ENCODE measurements around the gene SCN3B. TPM values are rescaled to one million over a fixed set of nuclear protein-coding genes. Genes with fewer than 3 reads are reported as not detected.

SCN3B gene, protein sequence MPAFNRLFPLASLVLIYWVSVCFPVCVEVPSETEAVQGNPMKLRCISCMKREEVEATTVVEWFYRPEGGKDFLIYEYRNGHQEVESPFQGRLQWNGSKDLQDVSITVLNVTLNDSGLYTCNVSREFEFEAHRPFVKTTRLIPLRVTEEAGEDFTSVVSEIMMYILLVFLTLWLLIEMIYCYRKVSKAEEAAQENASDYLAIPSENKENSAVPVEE
- under 1 TPM in 1 of 2 donors, not detected in 1; 0.05 TPM for total RNA-seq

DNA sequence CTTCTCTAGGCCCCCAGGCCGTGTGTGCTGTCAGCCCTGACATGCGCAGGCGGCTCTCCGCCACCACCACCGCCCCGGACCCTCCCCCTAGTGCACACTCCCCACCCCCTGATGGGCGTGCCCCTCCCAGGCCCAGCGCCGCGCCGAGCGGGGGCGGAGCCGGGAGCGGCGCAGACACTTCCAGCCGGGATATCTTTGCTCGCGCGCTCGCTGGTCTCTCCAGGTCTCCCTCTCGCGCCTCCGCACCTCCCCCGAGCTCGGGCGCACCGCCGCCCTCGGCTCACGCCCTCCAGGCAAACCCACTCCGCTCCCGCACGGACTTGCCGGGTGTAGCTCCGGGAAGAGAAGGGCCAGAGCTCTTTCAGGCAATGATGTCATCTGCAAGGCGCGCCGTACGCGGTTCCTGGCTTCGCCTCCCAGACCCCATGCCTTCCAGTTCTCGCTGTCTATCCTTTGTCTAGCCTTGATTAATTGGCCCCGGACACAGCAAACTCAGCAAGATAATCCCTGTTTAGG lies at the start of gene SCN3B:
Gene SCN3B (minus strand): TSS at position 59 of the 516 bp plus-strand sequence. CDS start 823 bp downstream, outside the sequence.
- H3K27me3 Mint-ChIP-seq (ENCODE audit: low read depth), result peaks cover 42% of the 10 kb centered on the region
- H3K4me1 Mint-ChIP-seq (ENCODE audit: low read depth), result peaks cover under 1% of the 10 kb centered on the region
- H3K9me3 Mint-ChIP-seq, result peaks cover 8 to 9% of the 10 kb centered on the region in 2 donors
- DNase-seq, result peak; percentile 3 to 46
- ATAC-seq (replicated peaks in 1 of 2), result peak; percentile 72 to 85
- no peak within 1 kb of the TSS for H3K27ac Mint-ChIP-seq
- H3K36me3 Mint-ChIP-seq (ENCODE audit: insufficient read depth in 2 of 2), result no peaks in the 10 kb centered on the region
- peak within 1 kb of the TSS; percentile 72 to 73 for H3K4me3 Mint-ChIP-seq

DNA sequence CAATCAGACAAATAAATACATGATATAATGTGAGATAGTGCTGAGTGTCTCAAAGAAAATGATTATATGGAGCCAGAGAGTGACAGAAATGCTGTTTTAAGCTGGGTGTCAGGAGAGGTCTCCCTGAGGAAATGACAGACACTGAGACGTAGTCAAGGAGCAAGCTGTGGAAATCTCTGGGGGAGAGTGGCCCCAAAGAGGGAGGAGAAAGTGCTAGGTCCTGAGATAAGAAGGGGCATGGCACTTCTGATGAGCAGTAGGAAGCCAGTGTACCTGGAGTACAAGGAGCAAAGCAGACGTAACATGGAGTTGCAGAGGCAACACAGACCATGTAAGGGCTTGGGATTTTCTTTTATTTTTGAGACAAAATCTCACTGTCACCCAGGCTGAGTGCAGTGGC lies 48.3 kb upstream of the SCN3B start:
- no peak overlapping the region for H3K4me3 Mint-ChIP-seq
- no peak overlapping the region for H3K27ac Mint-ChIP-seq
- no peaks in the 10 kb centered on the region for H3K27me3 Mint-ChIP-seq (ENCODE audit: low read depth)
- DNase-seq (no peak), ATAC-seq (replicated peaks in 1 of 2) (no peak)
- no peaks in the 10 kb centered on the region for H3K36me3 Mint-ChIP-seq (ENCODE audit: insufficient read depth in 2 of 2)
- no peaks in the 10 kb centered on the region for H3K4me1 Mint-ChIP-seq (ENCODE audit: low read depth)
- H3K9me3 Mint-ChIP-seq, result no peaks in the 10 kb centered on the region

DNA sequence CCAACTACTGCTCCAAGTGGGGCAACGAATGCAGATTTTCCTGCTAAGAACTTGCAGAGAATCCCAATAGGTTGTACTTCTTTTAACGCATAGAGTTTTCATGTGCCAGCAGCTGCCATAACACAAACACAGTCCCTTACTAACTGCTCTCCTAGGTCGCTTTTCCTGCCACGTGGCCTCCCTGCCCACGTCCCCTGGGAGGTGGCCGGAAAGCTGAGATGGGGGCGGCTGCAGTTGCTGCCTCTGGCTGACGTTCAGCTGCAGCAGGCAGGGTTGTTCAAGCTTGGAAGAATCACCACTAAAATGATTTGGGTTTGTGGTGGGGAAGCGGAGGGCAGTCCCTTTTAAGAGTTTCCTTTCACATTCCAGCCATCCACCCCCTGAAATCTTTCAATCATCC lies 47.7 kb upstream of the SCN3B start:
- Mint-ChIP-seq H3K4me1 (ENCODE audit: low read depth) (no peaks in the 10 kb centered on the region), H3K36me3 (ENCODE audit: insufficient read depth in 2 of 2) (no peaks in the 10 kb centered on the region), H3K27ac (no peak overlapping the region), H3K4me3 (no peak overlapping the region), H3K9me3 (no peaks in the 10 kb centered on the region), H3K27me3 (ENCODE audit: low read depth) (no peaks in the 10 kb centered on the region)
- ATAC-seq (replicated peaks in 1 of 2) (no peak), DNase-seq (no peak)

DNA sequence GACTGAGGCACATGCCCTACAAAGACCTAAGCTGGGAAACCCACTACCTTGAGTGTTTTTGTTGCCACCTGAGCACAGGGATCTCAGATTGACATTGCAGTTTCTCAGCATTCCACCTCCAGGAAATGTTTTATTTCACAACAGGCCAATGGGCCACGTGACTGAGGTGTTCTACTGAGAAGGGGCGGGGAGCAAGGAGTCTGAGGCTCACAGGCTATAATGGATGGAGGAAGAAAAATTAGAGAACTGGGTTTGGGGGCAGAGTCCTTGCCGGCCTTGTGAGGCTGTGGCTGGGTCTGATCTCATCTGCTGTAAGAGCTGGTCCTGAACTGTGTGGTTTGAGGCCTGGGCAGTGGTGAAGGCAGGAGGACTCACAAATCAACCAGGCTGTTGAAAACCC lies 46.3 kb upstream of the SCN3B start:
- Mint-ChIP-seq H3K9me3 (no peaks in the 10 kb centered on the region), H3K4me3 (no peak overlapping the region), H3K27ac (no peak overlapping the region), H3K27me3 (ENCODE audit: low read depth) (no peaks in the 10 kb centered on the region), H3K4me1 (ENCODE audit: low read depth) (no peaks in the 10 kb centered on the region), H3K36me3 (ENCODE audit: insufficient read depth in 2 of 2) (no peaks in the 10 kb centered on the region)
- ATAC-seq (replicated peaks in 1 of 2), result no peak
- no peak for DNase-seq

DNA sequence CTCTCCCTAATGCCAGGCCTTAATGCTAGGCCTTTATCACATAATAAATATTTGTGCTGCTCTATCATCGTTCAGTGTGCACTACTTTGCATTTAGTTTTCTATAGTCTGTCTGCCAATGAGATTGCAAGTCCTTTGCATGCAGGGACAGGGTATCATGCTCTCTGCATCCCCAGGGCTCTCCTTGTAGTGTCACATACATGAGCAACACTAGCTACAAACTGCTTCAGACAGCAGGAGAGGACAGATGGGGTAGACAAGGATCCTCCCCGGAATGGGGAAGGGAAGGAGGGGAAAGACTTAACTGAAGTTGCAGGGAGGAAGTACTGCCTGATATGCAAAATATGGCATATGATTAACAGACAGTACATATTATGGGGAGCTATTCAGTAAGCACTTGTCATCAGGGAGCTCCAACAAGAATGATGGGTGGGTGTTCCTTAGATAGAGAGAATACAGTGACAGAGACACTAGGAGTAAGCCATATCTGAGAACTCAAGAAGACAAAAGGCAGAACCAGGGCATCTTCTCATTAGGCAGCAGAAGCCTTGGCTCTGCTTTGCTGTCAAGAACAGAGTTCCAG lies 44.2 kb upstream of the SCN3B start:
- Mint-ChIP-seq H3K9me3 (no peaks in the 10 kb centered on the region), H3K27me3 (ENCODE audit: low read depth) (peaks cover 6% of the 10 kb centered on the region), H3K36me3 (ENCODE audit: insufficient read depth in 2 of 2) (no peaks in the 10 kb centered on the region), H3K27ac (no peak overlapping the region), H3K4me3 (no peak overlapping the region), H3K4me1 (ENCODE audit: low read depth) (no peaks in the 10 kb centered on the region)
- no peak for ATAC-seq (replicated peaks in 1 of 2)
- no peak for DNase-seq

DNA sequence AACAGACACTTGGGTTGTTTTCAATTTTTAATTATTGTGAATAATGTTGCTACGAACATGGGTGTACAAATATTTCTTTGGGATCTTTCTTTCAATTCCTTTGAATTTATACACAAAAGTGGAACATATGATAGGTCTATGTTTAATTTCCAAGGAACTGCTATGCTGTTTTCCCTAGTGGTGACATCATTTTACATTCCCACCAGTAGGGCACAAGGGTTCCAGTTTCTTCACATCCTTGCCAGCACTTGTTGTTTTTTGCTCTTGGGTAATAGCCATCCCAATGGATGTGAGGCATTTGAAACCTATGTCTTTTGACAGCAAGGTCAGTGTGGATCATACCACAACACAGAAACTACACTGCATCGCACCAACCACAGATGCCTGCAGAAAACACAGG lies 41.8 kb upstream of the SCN3B start:
- Mint-ChIP-seq H3K27me3 (ENCODE audit: low read depth) (peaks cover 26% of the 10 kb centered on the region), H3K4me3 (no peak overlapping the region), H3K4me1 (ENCODE audit: low read depth) (no peaks in the 10 kb centered on the region)

DNA sequence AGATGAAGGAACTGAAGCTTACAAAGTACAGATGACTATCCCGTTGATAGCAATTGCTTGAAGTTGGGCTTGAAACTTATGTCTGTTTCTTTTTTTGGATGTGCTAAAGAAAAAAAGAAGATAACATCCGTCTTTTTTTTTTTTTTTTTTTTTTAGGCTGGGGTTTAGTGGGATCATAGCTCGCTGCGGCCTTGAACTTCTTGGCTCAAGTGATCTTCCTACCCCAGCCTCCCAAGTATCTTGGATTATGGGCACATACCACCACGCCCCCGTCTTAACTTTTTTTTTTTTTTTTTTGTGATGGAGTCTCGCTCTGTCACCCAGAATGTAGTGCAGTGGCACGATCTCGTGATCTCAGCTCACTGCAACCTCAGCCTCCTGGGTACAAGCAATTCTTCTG lies 40.8 kb upstream of the SCN3B start:
- H3K36me3 Mint-ChIP-seq (ENCODE audit: insufficient read depth in 2 of 2), result no peaks in the 10 kb centered on the region
- H3K9me3 Mint-ChIP-seq, result no peaks in the 10 kb centered on the region
- ATAC-seq (replicated peaks in 1 of 2), result no peak
- DNase-seq, result no peak
- H3K27me3 Mint-ChIP-seq (ENCODE audit: low read depth), result peaks cover 34% of the 10 kb centered on the region
- H3K4me3 Mint-ChIP-seq, result no peak overlapping the region
- H3K4me1 Mint-ChIP-seq (ENCODE audit: low read depth), result peaks cover 4% of the 10 kb centered on the region
- no peak overlapping the region for H3K27ac Mint-ChIP-seq

More for the DNA sequence above, 41.8 kb upstream of the SCN3B start:
- no peak for ATAC-seq (replicated peaks in 1 of 2)
- no peak for DNase-seq
- H3K36me3 Mint-ChIP-seq (ENCODE audit: insufficient read depth in 2 of 2), result no peaks in the 10 kb centered on the region
- no peak overlapping the region for H3K27ac Mint-ChIP-seq
- H3K9me3 Mint-ChIP-seq, result no peaks in the 10 kb centered on the region

DNA sequence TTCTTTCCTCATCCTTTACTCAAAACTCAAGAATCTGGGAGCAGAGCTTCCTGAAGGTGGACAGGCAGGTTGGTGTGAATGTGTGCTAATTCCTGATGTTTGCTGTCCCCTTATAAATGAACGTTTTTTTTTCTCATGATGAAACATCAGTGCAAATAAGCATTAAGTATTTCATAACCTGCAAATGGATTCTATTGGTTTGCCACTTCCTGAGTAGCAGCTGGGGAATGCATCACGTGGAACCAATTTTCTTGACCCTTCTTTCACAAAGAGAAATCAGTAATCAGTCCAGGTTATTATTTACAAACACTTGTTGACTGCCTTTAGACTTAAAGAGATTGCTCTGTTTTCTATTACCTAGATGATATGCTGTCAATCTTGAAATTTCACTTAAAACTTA lies 40.1 kb upstream of the SCN3B start:
- Mint-ChIP-seq H3K36me3 (ENCODE audit: insufficient read depth in 2 of 2) (no peaks in the 10 kb centered on the region), H3K4me1 (ENCODE audit: low read depth) (peaks cover 6% of the 10 kb centered on the region), H3K9me3 (no peaks in the 10 kb centered on the region), H3K4me3 (no peak overlapping the region), H3K27ac (no peak overlapping the region), H3K27me3 (ENCODE audit: low read depth) (peaks cover 38% of the 10 kb centered on the region)
- DNase-seq, result no peak
- ATAC-seq (replicated peaks in 1 of 2), result no peak

DNA sequence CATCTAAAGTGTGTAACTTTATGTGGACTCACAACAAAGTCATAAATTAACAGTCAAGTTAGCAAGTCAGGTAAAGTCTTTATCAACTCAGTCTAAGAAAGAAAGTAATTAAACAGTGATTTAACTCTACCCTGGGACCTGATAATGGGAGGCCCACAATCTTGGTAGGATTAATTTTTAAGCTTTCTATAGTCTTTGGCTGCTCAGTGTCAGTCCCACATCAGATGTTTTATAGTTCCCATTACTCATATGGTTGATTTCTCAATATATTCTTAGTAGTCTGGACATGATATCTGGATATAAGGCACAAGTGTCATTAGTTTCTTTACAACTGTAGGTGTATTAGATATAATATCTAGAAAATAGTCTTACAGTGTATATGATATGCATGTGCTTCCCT lies 38.5 kb upstream of the SCN3B start:
- ATAC-seq (replicated peaks in 1 of 2), result no peak
- H3K27ac Mint-ChIP-seq, result no peak overlapping the region
- peaks cover 6% of the 10 kb centered on the region for H3K4me1 Mint-ChIP-seq (ENCODE audit: low read depth)
- no peak for DNase-seq
- no peak overlapping the region for H3K4me3 Mint-ChIP-seq
- no peaks in the 10 kb centered on the region for H3K36me3 Mint-ChIP-seq (ENCODE audit: insufficient read depth in 2 of 2)
- H3K27me3 Mint-ChIP-seq (ENCODE audit: low read depth), result peaks cover 42% of the 10 kb centered on the region
- no peaks in the 10 kb centered on the region for H3K9me3 Mint-ChIP-seq

DNA sequence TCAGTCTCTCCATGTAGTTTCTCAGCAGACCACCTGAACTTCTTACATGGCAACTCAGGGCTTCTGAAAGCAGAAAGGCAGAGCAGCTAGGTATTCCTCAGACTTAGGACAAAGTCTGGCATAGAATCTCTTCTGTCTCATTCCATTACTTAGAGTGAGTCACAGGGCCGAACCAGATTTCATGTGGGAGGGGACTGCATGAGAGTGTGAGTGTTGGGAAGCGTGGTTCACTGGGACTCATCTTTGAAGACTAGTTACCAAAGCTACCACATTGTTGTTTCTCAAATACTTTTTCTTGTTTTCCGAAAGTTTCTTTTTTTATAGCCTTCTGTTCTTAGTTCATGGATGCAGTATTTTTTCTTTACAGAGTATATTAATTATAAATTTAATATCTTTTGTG lies 36.1 kb upstream of the SCN3B start:
- Mint-ChIP-seq H3K36me3 (ENCODE audit: insufficient read depth in 2 of 2) (no peaks in the 10 kb centered on the region), H3K4me1 (ENCODE audit: low read depth) (peaks cover 6% of the 10 kb centered on the region), H3K27ac (no peak overlapping the region), H3K27me3 (ENCODE audit: low read depth) (peaks cover 42% of the 10 kb centered on the region), H3K9me3 (no peaks in the 10 kb centered on the region), H3K4me3 (no peak overlapping the region)
- ATAC-seq (replicated peaks in 1 of 2) (peak; percentile 75 to 83), DNase-seq (peak; percentile 11 to 21)

DNA sequence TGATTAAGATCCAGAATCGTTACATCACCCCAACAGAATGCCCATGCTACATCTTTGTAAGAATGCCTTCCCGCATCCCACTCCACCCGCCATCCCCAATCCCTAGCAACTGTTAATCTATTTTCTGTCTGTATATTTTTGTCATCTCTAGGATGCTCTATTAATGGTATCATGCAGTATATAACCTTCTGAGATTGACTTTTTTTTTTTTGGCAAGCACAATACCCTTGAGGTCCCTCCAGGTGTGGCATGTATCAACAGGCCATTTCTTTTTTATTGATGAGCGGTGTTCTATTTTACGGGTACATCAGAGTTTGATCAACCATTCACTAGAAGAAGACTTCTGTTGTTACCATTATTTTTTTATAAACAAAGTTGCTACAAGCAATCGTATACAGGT lies 30.2 kb upstream of the SCN3B start:
- DNase-seq, result no peak
- peaks cover 20% of the 10 kb centered on the region for H3K27me3 Mint-ChIP-seq (ENCODE audit: low read depth)
- H3K4me1 Mint-ChIP-seq (ENCODE audit: low read depth), result peaks cover 21% of the 10 kb centered on the region
- ATAC-seq (replicated peaks in 1 of 2), result no peak
- H3K27ac Mint-ChIP-seq, result no peak overlapping the region
- H3K36me3 Mint-ChIP-seq (ENCODE audit: insufficient read depth in 2 of 2), result no peaks in the 10 kb centered on the region
- H3K4me3 Mint-ChIP-seq, result no peak overlapping the region
- H3K9me3 Mint-ChIP-seq, result no peaks in the 10 kb centered on the region

DNA sequence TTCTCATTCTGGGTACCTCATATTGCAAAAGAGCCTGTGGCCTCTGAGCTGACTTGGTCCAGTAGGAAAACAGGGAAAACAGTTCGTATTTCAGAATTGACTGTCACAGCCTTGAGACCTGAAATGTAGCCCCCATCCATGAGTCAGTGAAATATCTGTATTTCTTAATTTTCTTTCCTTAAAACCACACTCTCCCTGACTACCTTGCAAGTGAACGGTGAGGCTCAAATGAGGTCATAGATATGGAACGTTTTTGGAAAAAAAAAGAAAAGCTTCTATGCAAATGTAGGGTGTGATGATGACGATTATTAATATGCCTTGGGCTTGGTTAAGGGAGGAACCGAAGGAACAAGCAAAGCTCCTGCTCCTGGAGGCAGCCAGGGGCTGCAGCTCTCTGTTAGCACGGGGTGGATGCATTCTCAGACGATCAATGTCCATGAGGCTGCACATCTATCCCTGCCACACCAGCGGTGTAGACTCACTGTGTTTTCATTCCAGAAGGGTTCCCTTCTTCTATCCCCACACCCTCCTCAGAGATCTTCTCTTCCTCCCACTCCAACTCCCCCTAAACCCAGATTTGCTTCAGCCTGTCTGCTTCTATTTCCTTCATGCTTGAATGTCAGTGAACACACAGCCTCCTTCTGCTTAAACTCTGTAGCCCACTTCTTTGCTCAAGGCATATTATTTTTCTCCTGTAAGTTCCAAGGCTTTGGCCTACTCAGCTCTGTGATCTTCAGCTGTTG lies 29.2 kb upstream of the SCN3B start:
- Mint-ChIP-seq H3K27me3 (ENCODE audit: low read depth) (peaks cover 16% of the 10 kb centered on the region), H3K9me3 (no peaks in the 10 kb centered on the region), H3K27ac (no peak overlapping the region), H3K36me3 (ENCODE audit: insufficient read depth in 2 of 2) (no peaks in the 10 kb centered on the region), H3K4me1 (ENCODE audit: low read depth) (peaks cover 21% of the 10 kb centered on the region), H3K4me3 (no peak overlapping the region)
- no peak for DNase-seq
- ATAC-seq (replicated peaks in 1 of 2), result no peak

DNA sequence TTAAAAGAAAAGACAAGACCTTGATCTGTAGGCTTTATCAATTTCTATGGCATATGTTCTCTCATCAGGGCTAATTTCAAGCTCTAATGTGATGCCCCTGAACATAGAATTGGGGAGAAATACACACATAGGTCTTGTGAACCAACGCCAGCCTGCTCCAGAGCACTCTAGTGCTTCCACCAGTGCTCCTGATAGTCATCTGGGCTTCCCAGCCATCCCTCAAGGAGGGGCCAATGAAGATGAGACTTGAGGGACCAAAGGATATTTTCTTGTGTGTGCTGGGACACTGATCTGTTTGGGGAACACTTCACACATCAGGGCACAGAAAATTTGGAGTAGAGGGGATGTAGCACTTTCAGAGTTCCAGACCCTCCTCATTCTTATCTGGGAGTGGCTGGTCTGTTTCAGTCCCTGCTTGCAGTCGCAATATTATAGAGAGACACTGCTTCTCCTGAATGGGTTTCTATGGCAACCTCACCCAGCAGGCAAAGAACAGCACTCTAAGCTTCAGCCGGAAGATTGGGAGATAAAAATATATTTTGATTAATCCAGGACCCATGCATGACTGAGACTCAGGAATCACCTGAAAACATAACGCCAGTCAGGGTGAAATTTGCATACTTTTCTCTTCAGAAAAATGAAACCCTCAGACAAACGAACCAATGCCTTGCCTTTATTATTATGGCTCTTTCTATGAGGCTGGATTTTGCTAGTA lies 28.4 kb upstream of the SCN3B start:
- Mint-ChIP-seq H3K36me3 (ENCODE audit: insufficient read depth in 2 of 2) (no peaks in the 10 kb centered on the region), H3K27ac (no peak overlapping the region), H3K4me3 (no peak overlapping the region), H3K9me3 (no peaks in the 10 kb centered on the region), H3K4me1 (ENCODE audit: low read depth) (peaks cover 21% of the 10 kb centered on the region), H3K27me3 (ENCODE audit: low read depth) (peaks cover 16% of the 10 kb centered on the region)
- ATAC-seq (replicated peaks in 1 of 2) (no peak), DNase-seq (no peak)

Data from activated T-cell treated with anti-CD3 and anti-CD28 coated beads, Interleukin-2, amount 50 U/mL, for 72 hours (primary cell).